GM21381 (cell line): ENCODE results near the gene CBX6.
"Not testable (repeated sequence)": the region's sequence is repeated elsewhere in the genome, so short reads cannot be mapped to it uniquely, and the experiment has no call there.

Experiments used
- ATAC-seq: cut with Tn5 transposase; IDR thresholded peaks from one replicate; pipeline ENCODE4 v1.9.1; 2021; ENCODE audit warnings: mild to moderate bottlenecking, moderate library complexity; ENCODE audit not compliant: unreplicated experiment

CBX6 gene

DNA sequence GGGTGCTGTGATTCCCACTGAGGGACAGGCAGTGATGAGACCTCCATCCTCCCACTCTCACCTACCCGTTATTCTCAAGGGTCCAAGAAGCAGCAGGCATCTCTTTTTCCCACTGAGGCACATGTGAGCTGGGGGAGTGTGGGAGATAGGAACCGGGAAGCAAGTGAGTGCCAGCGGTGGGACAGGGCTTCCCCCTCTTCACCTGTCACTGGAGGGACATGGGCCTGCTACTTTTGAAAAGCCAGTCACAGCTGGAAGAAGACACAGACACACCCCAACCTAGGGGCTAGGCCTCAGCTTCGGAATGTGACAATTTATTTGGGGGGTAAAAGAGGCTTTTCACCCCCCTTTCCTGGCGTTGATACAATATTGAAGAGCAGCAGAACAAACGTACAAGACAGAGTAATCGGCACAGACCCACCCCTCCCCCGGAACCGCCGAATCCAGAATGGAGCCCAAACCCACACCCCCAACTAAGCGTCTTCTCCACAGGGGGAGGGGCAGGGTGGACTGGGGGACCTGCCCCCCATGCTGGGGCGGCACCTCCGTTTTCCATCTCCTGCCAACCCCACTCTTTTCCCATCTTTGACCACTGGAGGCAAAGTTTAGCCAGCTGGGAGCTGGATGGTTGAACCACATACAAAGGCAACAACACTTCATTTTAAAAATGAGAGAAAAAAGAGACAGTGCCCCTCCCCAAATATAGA, 10.7 kb downstream of the CBX6 start:
- ATAC-seq, result no peak

- ATAC-seq, result no peak
These were observed 11.5 kb downstream of the CBX6 start for GRCh38 chr22:38860283-38861169.

GRCh38 chr22:38859581-38860282, 12.3 kb downstream of the CBX6 start:
- no peak for ATAC-seq

GRCh38 chr22:38858492-38858891, 13.5 kb downstream of the CBX6 start:
- ATAC-seq, result no peak

DNA sequence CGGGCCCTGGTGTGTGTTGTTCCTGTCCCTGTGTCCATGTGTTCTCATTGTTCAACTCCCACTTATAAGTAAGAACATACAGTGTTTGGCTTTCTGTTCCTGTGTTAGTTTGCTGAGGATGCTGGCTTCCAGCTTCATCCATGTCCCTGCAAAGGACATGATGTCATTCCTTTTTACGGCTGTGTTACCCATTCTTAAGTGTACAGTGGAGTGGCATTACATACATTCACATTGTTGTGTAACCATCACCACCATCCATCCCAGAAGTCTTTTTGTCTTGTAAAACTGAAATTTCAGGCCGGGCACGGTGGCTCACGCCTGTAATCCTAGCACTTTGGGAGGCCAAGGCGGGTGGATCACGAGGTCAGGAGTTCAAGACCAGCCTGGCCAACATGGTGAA, 17.5 kb downstream of the CBX6 start:
- ATAC-seq, result not testable (repeated sequence)

DNA sequence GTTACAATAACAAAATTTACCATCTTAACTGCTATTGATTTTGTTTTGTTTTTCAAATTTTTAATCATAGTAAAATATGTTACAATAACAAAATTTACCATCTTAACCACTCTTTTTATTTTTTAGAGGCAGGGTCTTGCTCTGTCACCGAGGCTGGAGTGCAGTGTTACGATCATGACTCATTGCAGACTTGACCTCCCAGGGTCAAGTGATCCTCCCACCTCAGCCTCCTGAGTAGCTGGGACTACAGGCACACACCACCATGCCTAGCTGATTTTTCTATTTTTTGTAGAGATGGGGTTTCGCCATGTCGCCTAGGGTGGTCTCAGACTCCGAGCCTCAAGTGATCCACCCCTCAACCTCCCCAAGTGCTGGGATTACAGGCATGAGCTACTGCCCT, 18.1 kb downstream of the CBX6 start:
- ATAC-seq, result not testable (repeated sequence)

DNA sequence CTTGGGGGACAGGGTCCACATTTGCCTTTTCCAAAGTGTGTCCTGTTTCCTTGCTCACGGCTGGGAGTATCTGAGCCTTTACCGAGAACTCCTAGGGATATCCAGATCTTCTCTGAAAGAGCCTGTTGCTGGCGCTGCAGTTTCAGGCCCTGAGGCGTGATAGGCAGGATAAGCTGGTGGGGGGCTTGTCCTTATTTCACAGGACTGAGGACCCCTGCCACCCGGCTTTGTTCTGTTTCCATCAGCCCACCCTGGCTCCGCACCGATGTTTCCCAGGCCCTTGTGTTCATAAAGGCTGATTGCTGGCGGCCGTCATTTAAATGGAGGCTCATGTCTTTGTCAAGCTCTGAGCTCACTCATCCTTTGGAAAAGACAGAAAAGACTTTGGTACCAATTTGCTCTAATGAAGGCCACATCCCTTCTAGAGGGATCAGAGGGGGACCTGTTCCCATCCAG, 18.8 kb downstream of the CBX6 start:
- no peak for ATAC-seq

DNA sequence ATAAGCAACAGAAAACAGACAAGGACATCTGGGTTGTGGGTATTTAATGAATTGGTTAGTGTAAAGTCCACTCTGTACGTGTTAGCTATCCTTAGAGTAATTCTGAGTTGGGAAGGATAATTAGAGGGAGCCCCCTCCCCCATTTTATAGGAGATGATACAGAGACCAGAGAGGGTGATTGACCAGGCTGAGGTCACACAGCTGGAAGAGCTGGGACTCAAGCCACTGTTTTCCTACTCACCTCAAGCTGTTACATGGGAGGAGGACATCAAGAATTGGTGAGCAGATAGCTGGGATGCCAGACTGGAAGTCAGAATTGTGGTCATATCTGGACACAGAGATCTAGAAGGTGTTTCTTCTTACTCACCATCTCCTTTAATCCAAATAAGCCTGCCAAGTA, 19.5 kb downstream of the CBX6 start:
- ATAC-seq, result no peak

- no peak for ATAC-seq
These were observed 20.8 kb downstream of the CBX6 start for GRCh38 chr22:38850941-38851849.

GRCh38 chr22:38850399-38850798, 21.6 kb downstream of the CBX6 start:
- ATAC-seq, result no peak

DNA sequence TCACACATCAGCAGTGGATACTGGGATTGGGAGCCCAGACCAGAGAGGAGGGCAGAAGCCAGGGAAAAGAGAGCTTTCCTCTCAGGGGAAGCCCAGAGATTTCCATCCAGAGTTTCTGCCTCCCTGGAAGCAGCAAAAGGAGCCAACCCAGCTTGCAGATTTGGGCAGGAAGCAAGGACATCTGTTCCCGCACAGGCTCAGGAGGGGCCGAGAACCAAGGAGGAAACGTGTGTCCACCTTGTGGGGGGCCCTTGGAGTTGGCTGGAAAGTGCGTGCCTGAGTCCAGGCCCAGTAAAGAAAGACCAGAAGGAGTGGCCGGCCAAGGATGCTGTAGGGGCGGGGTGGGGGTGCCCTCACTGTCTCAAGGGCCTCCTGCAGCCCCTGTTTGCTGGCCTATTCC, 22.2 kb downstream of the CBX6 start:
- no peak for ATAC-seq

DNA sequence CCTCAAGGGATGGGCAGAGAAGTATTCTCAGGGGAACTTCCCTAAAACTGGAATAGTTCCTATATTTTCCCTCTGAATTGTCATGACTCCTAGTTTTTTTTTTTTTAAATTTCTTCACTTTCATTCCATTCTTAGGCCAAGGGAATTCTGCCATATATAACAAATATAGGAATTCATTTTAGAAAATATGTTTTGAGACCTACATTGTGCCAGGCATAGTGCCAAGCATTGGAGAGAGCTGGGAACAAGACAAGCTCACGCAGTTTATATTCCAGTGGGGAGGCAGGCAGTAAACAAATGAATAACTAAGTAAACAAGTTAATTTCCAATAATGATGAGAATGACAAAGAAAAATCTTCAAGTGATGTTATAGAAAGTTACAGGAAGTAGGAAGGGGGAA, 25.6 kb downstream of the CBX6 start:
- ATAC-seq, result no peak

- no peak for ATAC-seq
These were observed 26.8 kb downstream of the CBX6 start for GRCh38 chr22:38845004-38845740.

DNA sequence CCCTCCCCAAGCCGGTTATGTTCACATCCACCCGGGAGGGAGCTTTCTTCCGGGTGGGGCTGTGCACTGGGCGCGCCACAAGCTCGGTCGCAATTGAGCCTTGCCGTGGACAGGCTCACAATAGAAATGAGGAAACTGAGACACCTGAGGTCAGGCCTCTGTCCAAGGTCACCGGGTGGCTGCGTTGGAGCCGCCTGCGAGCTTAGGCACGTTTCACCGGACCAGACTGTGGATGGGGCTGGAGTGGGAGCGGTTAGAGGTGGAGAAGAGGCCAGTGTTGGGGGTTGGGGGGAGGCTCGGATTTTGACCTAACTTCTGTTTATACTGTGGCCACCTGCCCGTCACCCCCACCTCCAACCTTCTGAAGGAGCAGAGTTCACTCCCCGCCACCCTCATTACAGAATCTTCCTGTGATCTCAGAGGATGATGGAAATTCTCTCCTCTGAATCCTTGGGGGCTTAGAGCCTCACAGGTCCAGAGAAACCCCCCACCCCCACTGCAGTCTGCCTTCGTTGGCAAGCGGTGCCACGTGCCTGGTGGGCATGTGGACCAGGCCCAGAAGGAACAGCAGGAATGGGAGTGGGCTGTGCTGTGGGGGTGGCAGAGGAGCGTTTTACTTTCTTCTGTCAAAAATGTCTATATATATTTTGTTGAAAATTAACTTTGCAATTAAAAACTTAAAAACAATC, 27.6 kb downstream of the CBX6 start:
- no peak for ATAC-seq

DNA sequence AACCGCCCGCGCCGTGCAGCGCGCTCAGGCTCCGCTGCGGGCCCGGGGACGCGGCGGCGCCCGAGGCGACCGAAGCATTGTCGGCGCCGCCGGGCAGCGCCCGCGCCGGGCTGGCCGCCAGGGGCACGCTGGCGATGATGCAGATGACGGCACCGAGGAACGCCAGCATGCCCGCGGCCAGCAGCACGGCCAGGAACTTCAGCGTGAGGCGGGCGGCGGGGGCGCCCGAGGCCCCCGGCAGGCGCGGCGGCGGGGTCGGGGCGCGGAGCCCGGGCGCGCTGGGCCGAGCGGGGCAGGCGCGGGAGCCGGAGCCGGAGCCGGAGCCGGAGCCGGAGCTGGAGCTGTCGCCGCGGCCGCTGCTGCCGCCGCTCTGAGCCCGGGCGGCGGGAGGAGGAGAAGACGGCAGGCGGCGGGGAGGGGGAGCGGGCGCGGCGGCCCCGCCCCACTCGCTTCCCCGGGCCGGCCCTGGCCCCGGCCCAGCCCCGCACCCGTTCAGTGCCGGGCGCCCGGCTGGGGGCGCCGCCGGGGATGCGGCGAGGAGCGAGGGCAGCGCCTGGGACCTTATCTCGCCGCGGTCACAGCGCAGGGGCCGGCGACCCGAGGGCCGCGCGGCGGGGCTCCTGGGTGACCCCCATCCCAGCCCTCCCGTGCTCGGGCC, 28.2 kb downstream of the CBX6 start, which contains the start of gene NPTXR:
TSS of gene NPTXR (minus strand) at position 372 of the 658 bp plus-strand sequence.
- ATAC-seq, result no peak

DNA sequence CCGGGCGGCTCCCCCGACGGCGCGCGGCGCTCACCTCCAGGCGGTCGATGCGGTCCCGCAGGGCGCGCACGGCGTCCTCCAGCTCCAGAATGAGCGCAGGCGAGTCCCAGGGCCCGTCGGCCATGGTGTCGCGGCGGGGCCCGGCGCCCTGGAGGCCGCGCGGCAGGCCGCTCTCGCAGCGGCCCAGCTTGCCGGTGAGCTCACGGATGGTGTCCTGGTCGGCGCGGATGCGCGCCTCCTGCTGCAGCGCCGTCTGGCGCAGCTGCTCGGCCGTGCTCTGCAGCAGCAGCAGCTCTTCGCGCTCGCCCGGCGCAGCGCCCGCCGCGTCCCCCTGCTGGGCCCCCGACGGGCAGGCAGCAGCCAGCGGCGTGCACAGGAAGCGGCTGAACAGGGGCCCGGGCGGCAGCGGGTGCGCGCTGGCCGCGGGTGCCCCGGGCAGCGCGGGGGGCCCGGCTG, 28.8 kb downstream of the CBX6 start:
- ATAC-seq, result no peak

- ATAC-seq, result no peak
These were observed 29.4 kb downstream of the CBX6 start for GRCh38 chr22:38842512-38843200.

- no peak for ATAC-seq
These were observed 30.4 kb downstream of the CBX6 start for GRCh38 chr22:38841635-38842034.
